Lung microvascular endothelial cell (primary cell): ENCODE data around the gene IFIT2. TPM values are rescaled to one million over a fixed set of nuclear protein-coding genes. Genes with fewer than 3 reads are reported as not detected.

Experiments used
- total RNA-seq: library from RNA; depleted of rRNA; stranded (reverse); fragments of >200 nt; gene quantifications from 2 replicates; pipeline ENCODE4 v1.2.1, GENCODE V29; 2014

Gene IFIT2
- total RNA-seq, 1 donor from 2014 or later, result 8.1 TPM

Other genes starting within 250 kb of the IFIT2 start
- gene CH25H, start 94.7 kb upstream of the IFIT2 start, total RNA-seq, result 3.0 and 4.4 TPM in 2 replicates
- gene LIPA, start 50.3 kb upstream of the IFIT2 start, total RNA-seq, result 43.2 and 54.4 TPM in 2 replicates
- 5.7 and 8.1 TPM in 2 replicates for gene IFIT3, start 26.0 kb downstream of the IFIT2 start, total RNA-seq
- gene IFIT1B, start 76.0 kb downstream of the IFIT2 start, total RNA-seq, result not detected in 2 replicates
- 0.20 and 0.87 TPM in 2 replicates for gene IFIT1, start 90.6 kb downstream of the IFIT2 start, total RNA-seq
- 6.3 and 7.7 TPM in 2 replicates for gene IFIT5, start 112.5 kb downstream of the IFIT2 start, total RNA-seq
- gene SLC16A12, start 233.5 kb downstream of the IFIT2 start, total RNA-seq, result not detected in 2 replicates